Measurements from ENCODE around the gene PTPRU.

GRCh38 chr1:29195881-29196291 is 40.4 kb upstream of the PTPRU start:
- no peak for TF ChIP-seq CTCF (IDR thresholded peaks at IDR 0.05)
- no peak for TF ChIP-seq POLR2A (IDR thresholded peaks at IDR 0.05)
- TF ChIP-seq EP300 (IDR thresholded peaks at IDR 0.05) = no peak

Measured in upper lobe of left lung (tissue), 4 donors.